Adipocyte (in vitro differentiated cells): Measurements from ENCODE around the gene SIK3.
A peak's percentile ranks its signal among the peaks of the same experiment; 100 is the strongest.

Experiments
- DNase-seq: peaks from one replicate; pipeline ENCODE4 v3.0.0-alpha.2; 2015; ENCODE audit warnings: low read depth
- H3K27me3 ChIP-seq: replicated peaks from 2 replicates; pipeline ENCODE4 v1.7.0; 2013; ENCODE audit warnings: mild to moderate bottlenecking, low read length, moderate library complexity; ENCODE audit not compliant: control insufficient read depth, insufficient read depth
- H3K36me3 ChIP-seq: 2 replicates; pipeline ENCODE4 v1.7.0; 2013; ENCODE audit warnings: low read length, mild to moderate bottlenecking, moderate library complexity; ENCODE audit not compliant: control insufficient read depth, insufficient read depth, severe bottlenecking
- H3K4me1 ChIP-seq: 2 replicates; pipeline ENCODE4 v1.7.0; 2013; ENCODE audit warnings: mild to moderate bottlenecking, low read length, moderate library complexity; ENCODE audit not compliant: control insufficient read depth, insufficient read depth
- H3K4me3 ChIP-seq: 2 replicates; pipeline ENCODE4 v1.7.0; 2013; ENCODE audit warnings: mild to moderate bottlenecking, low read length, moderate library complexity
- H3K9ac ChIP-seq: 2 replicates; pipeline ENCODE4 v1.7.0; 2013; ENCODE audit warnings: mild to moderate bottlenecking, low read length, moderate library complexity
- H3K9me3 ChIP-seq: 2 replicates; pipeline ENCODE4 v1.7.0; 2013; ENCODE audit warnings: mild to moderate bottlenecking, low read length, moderate library complexity; ENCODE audit not compliant: control insufficient read depth

Gene SIK3

DNA sequence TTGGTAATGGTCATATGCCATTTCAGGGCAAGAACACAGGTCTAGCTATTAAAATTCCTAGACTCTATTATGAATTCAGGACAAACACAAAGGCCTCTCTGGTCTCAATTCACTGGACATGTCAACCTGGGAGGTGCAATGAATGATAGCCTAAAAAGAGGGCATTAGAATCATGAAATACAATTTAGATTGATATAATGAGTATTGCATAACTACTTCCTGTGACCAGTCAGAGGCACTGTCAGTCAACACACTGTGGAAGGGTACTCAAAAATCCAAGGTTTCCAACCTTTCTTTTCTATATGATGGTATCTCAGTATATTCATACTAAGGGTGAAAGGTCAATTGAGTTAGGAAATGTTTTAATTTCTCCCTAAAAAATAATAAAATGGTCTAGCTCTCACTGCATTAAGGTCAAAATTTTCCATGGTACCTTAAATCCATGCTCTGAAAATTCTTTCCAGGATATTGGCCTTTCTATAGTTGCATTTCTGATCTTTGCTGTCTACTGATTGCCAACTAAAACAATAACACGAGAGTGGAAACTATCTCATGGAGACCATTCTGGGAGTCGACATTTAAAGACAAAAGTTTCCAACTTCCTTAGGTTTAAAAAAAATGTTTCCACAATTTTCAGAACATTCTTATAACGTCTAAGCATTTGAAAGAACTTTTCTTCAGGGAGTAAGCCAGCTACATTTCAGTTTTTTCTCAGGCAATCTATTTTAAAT, 179.1 kb downstream of the SIK3 start:
- H3K9me3 ChIP-seq: no peaks in the 10 kb centered on the region
- no peak overlapping the region for H3K9ac ChIP-seq
- peaks cover 7% of the 10 kb centered on the region for H3K36me3 ChIP-seq
- no peaks in the 10 kb centered on the region for H3K4me1 ChIP-seq
- H3K4me3 ChIP-seq: no peak overlapping the region
- H3K27me3 ChIP-seq: no peaks in the 10 kb centered on the region
- DNase-seq: no peak

DNA sequence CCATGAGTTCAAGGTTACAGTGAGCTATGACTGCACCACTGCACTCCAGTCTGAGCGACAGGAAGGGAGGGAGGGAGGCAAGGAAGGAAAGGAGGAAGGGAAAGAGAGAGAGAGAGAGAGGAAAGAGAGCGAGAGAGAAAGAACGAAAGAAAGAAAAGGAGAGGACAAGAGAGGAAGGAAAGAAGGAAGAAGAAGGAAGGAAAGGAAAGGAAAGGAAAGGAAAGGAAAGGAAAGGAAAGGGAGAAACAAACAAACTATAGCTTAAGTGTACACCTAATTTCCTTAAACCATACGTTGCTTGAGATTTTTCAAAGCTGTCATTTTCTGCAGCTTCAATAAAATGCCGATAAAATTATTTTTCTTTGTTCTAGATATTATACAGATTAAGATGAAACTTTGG, 180.6 kb downstream of the SIK3 start:
- Histone ChIP-seq H3K36me3 (peaks cover 6% of the 10 kb centered on the region), H3K4me1 (peaks cover 8% of the 10 kb centered on the region), H3K9me3 (no peaks in the 10 kb centered on the region), H3K27me3 (no peaks in the 10 kb centered on the region), H3K4me3 (no peak overlapping the region), H3K9ac (no peak overlapping the region)
- DNase-seq: no peak

DNA sequence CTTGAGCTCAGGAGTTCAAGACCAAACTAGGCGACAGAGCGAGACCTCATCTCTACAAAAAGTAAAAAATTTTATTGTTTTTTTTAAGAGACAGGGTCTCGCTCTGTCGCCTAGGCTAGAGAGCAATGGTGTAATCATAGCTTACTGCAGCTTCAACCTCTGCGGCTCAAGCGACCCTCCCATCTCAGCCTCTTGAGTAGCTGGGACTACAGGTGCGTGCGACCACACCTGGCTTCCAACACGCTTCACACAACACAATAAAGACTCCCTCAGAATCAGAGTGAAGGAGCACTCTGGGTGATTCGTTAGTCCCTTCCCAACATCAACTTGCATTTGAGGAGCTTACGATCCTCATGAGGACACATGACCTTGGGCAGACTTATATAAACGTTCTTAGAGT, 181.3 kb downstream of the SIK3 start:
- H3K27me3 ChIP-seq: no peaks in the 10 kb centered on the region
- no peaks in the 10 kb centered on the region for H3K36me3 ChIP-seq
- H3K9me3 ChIP-seq: no peaks in the 10 kb centered on the region
- peaks cover 12% of the 10 kb centered on the region for H3K4me1 ChIP-seq
- H3K4me3 ChIP-seq: no peak overlapping the region
- no peak overlapping the region for H3K9ac ChIP-seq
- DNase-seq: no peak

DNA sequence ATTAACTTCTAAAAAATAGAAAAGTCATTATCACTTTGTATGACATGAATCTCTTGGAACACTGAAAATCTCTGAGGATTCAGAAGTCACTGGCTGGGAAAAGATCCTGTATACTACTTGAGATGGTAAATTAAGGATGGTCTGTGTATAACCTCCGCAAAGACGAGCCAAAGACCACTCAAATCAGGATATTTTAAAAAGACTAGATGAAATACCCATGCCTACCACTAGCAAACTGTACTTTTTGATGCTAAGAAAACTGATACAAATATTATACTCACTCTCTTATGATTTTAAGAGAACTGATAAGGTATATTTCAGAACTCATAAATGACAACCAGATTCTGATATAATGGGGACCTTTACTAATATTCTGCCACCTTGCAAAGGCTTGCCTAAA, 182.2 kb downstream of the SIK3 start:
- DNase-seq: no peak
- no peak overlapping the region for H3K4me3 ChIP-seq
- H3K9ac ChIP-seq: no peak overlapping the region
- H3K36me3 ChIP-seq: no peaks in the 10 kb centered on the region
- no peaks in the 10 kb centered on the region for H3K27me3 ChIP-seq
- no peaks in the 10 kb centered on the region for H3K9me3 ChIP-seq
- peaks cover 12% of the 10 kb centered on the region for H3K4me1 ChIP-seq

DNA sequence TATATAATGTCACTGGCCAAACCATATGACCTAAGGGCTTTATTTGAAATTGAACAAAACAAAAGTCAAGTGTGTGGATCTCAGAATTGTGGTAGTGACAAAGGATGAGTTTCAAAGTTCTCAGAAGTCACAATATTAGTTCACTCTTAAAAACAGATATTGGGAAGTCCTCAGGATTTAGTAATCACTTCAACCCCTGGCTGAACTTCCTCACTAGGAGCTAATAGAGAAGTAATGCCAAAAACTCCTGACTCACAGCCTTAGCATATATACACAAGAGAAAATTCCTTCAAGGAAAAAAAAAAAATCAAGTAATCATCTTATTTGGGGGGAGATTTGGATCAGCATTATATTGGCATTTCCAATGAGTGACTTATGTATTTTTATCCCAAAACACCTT, 185.2 kb downstream of the SIK3 start:
- H3K4me1 ChIP-seq: peaks cover 17% of the 10 kb centered on the region
- no peaks in the 10 kb centered on the region for H3K9me3 ChIP-seq
- no peaks in the 10 kb centered on the region for H3K27me3 ChIP-seq
- H3K9ac ChIP-seq: no peak overlapping the region
- no peak overlapping the region for H3K4me3 ChIP-seq
- no peaks in the 10 kb centered on the region for H3K36me3 ChIP-seq
- DNase-seq: peak; percentile 47

DNA sequence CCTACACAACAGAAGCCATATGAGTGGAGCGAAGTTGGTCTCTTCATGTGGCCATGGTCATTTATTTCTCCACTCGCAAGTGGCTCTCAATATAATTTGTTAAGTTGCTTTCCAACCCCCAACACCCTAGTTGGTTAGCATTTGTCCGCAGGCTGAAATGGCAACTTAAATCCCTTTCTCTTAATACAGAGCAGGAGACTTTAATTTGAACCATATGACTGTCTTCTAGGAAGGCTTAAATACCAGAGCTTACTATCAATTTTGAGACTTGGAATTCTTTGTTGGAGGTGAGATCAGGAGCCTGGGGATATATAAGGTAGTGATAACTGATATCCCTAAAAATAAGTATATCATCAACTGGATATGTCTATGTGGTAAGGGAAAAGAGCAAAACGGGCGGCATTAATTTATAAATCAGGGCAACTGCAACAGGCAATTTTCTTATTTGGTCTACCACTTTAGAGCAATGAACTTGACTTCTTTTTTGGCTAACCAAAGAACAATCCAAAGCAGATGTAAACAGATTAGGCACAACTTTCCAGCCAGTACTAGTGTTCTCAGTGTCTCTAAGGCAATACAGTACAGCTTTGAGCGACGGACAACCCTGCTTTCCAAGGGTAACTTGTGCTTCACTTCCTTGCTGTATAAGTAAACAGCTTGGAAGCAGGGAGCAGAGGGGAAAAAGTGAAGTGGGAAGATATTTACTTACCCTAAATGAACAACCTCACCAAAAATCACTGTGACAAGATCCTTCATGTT, 186.1 kb downstream of the SIK3 start:
- peak; percentile 52 for DNase-seq
- H3K4me3 ChIP-seq: no peak overlapping the region
- peaks cover 17% of the 10 kb centered on the region for H3K4me1 ChIP-seq
- H3K27me3 ChIP-seq: no peaks in the 10 kb centered on the region
- H3K9ac ChIP-seq: no peak overlapping the region
- H3K36me3 ChIP-seq: no peaks in the 10 kb centered on the region
- no peaks in the 10 kb centered on the region for H3K9me3 ChIP-seq

DNA sequence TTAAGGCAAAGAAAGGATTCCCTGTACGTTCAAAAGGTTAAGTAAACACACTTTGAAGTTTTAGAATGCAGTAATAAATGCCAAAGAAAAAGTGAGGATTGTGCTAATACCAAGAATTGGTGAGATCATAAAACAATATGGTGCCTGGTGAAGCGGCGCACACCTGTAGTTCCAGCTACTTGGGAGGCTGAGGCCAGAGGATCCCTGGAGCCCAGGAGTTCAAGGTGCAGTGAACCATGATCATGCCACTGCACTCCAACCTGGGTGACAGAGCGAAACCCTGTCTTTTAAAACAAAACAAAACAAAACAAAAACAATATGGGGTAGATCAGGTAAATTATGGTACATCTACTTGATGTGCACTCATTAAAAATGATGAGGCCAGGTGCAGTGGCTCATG, 187.4 kb downstream of the SIK3 start:
- Histone ChIP-seq H3K9ac (no peak overlapping the region), H3K27me3 (no peaks in the 10 kb centered on the region), H3K36me3 (no peaks in the 10 kb centered on the region), H3K4me3 (no peak overlapping the region), H3K4me1 (peaks cover 17% of the 10 kb centered on the region), H3K9me3 (no peaks in the 10 kb centered on the region)
- DNase-seq: no peak

DNA sequence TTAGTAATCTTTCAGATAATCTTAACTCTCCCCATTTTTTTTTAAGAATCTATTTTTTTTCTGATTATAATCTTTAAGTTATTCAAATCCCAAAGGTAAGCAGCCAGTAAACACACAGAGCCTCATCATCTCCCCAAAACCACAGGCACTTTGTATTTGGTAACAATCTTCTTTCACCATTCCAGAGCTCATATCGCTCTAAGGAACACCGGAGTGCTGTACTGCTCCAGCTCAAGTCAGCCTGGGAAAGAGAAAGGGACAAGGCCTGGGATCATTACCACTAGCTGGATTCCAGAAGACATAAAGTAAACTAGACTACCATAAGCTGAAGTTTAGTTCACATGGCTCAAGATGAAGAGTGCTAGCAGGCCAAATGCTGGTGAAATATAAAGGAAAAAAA, 187.8 kb downstream of the SIK3 start:
- Histone ChIP-seq H3K4me1 (peaks cover 17% of the 10 kb centered on the region), H3K9me3 (no peaks in the 10 kb centered on the region), H3K4me3 (no peak overlapping the region), H3K27me3 (no peaks in the 10 kb centered on the region), H3K36me3 (no peaks in the 10 kb centered on the region), H3K9ac (no peak overlapping the region)
- peak; percentile 27 for DNase-seq

DNA sequence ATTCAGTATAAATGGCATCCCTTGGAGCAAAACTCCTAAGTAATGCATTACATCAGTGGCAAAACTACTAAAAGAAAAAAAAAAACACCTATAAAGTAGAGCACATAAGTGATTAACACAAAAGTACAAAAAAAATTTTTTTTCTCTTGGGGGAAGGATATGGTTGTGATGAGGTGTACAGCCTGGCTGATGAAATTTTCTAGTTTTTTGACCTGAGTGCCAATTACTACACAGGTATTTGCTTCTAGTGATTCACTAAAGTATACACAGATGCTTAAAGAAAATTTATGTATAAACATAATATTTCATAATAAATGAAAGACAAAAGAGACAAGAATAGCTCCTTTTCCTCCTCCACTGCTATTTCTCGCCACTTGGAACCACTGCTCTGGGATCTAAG, 189.0 kb downstream of the SIK3 start:
- no peak overlapping the region for H3K4me3 ChIP-seq
- no peaks in the 10 kb centered on the region for H3K27me3 ChIP-seq
- no peaks in the 10 kb centered on the region for H3K36me3 ChIP-seq
- no peak overlapping the region for H3K9ac ChIP-seq
- H3K4me1 ChIP-seq: peaks cover 17% of the 10 kb centered on the region
- no peaks in the 10 kb centered on the region for H3K9me3 ChIP-seq
- no peak for DNase-seq

DNA sequence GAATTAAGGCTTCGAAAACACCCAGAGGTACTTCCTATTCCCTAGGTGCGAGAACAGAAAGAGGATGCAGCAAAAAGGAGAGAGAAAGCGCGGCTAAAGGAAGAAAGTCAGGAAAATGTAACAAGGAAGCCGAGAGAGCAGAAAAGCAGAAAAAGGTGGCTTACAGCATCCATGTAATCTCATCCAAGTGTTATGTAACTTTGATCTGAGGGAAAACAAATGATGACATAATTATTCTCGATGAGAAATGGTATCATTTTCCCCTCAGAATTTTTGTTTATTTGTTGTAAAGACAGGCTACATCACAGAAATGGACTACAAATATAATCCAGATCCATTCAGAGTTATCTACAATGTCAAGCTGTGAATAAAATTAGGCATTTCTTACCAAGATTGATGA, 191.7 kb downstream of the SIK3 start:
- Histone ChIP-seq H3K27me3 (no peaks in the 10 kb centered on the region), H3K9ac (no peak overlapping the region), H3K4me1 (peaks cover 5% of the 10 kb centered on the region), H3K36me3 (no peaks in the 10 kb centered on the region), H3K9me3 (no peaks in the 10 kb centered on the region), H3K4me3 (no peak overlapping the region)
- DNase-seq: no peak

DNA sequence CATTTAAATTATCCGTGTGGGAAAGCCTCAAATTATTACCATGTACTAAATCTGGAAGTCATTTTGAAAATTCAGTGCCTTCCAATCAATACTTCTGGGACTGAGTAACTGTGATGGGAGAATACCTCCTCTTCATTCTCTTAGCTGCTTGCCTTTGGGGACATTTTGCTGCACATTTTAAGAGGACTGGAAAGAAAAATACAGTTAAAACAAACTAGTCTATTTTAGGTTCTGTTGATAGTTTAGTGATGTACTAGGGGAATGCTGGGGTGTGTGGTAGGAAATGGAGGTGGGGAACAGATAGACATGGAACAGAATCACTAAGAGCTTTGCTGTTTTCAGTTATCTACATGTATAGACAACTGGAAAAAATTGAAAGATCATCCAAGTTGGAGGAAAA, 195.1 kb downstream of the SIK3 start:
- Histone ChIP-seq H3K9ac (no peak overlapping the region), H3K27me3 (no peaks in the 10 kb centered on the region), H3K4me3 (no peak overlapping the region), H3K36me3 (peaks cover 5% of the 10 kb centered on the region), H3K9me3 (peaks cover 3% of the 10 kb centered on the region), H3K4me1 (no peaks in the 10 kb centered on the region)
- DNase-seq: no peak
